IPS DF 4.7 (cell line): ENCODE data around the gene SIK3.
A peak's percentile ranks its signal among the peaks of the same experiment; 100 is the strongest.
"Not testable (repeated sequence)": the region's sequence is repeated elsewhere in the genome, so short reads cannot be mapped to it uniquely, and the experiment has no call there.

ENCODE experiments used
- DNase-seq: peaks from one replicate; pipeline ENCODE4 v3.0.0-alpha.2; 2013; ENCODE audit warnings: low spot score; ENCODE audit errors: extremely low read depth

SIK3 gene

DNA sequence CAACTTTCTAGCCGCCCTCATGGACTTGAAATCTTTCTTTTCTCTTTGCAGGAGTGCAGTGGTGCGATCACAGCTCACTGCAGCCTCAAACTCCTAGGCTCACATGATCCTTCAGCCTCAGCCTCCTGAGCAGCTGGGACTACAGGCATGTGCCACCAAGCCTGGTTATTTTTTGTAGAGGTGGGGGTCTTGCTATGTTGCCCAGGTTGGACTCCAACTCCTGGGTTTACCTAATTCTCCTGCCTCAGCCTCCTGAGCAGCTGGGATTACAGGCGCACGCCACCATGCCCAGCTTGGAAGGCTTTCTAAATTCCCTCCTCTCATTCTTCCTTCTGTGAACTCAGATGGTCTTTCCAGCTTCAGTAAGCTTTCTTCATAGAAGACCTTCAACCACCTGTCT lies 256.1 kb downstream of the SIK3 start:
- no peak for DNase-seq

DNA sequence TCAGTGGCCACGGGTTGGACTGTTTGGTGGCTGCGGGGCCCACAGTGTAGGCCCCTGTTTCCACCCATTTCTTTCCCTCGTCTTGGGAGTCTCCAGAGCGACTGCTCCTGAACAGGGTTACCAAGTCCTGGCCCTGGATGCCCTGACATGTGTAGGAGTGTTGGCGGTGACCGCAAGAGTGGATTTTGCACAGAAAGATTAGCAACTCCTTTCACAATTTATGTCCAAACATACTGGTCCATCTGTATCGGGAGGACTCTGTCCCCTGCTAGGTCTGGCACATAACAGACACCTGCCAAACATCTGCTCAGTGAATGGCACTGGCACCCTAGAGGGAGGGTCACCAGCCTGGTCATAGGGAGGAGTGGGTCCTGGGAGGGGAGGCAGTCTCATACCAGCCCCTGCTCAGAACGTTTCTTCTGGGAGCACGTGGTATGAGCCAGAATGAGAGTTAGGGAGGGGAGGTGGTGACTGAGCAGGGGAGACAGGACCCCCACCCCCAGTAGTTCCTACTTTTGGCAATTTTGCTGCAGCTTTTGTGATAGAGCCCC lies 257.4 kb downstream of the SIK3 start:
- DNase-seq: no peak

DNA sequence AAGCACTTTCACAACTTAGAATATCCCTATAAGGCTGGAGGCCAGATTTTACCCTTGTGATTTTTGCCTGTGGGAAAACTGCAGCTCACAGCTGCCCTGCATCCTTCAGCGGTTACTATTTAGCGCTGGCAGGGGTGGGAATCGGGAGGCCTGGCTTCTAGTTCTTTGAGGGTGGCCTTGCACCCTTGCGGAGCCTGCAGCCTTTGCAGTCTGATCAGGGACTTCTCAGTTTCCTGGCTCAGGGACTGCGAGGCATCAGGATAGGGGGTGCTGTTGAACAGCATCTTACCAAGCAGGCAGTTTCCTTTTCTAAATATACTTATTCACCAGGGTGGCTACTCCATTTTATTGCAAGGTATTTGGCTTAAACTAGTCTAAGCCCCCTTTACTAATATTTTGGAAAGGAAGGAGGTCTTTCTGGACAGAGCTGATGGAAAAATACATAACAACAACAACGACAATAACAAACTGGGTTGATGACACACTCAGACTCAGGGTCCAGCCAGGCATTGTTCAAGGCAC lies 257.9 kb downstream of the SIK3 start:
- no peak for DNase-seq

DNA sequence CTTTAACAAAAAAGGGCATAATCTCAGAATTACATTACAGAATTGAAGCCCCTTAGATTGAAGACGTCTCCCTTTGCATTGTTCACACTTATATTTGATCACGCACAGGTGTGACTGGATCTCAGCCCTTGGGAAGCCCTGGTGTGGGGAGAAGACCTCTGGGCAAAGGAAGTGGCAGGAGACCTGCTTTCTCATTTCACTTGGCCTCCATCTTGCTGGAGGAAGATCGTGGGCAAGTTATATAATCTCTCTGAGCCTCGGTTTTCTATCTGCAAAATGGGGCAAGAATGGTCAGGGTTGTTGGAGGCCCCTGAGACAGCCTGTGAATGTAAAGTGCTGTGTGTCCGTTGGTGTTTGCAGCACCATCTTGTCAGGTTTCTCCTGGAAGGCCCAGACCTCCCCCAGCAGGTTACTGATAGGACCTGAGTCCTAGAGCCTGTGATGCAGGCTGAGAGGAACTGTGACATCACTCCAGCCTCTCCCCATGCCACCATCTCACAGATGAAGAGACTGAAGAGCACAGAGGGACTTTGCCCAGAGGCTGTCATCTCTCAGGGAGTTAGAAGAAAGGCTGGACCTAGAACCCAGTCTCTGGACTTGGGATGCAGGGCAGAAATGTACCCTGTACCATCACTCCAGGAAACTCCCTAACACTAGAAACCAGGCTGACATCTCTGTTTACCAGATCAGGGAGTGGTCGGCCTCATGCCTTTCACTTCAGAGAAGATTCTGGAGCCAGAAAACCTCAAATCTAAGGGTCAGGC lies 259.7 kb downstream of the SIK3 start:
- DNase-seq: no peak

DNA sequence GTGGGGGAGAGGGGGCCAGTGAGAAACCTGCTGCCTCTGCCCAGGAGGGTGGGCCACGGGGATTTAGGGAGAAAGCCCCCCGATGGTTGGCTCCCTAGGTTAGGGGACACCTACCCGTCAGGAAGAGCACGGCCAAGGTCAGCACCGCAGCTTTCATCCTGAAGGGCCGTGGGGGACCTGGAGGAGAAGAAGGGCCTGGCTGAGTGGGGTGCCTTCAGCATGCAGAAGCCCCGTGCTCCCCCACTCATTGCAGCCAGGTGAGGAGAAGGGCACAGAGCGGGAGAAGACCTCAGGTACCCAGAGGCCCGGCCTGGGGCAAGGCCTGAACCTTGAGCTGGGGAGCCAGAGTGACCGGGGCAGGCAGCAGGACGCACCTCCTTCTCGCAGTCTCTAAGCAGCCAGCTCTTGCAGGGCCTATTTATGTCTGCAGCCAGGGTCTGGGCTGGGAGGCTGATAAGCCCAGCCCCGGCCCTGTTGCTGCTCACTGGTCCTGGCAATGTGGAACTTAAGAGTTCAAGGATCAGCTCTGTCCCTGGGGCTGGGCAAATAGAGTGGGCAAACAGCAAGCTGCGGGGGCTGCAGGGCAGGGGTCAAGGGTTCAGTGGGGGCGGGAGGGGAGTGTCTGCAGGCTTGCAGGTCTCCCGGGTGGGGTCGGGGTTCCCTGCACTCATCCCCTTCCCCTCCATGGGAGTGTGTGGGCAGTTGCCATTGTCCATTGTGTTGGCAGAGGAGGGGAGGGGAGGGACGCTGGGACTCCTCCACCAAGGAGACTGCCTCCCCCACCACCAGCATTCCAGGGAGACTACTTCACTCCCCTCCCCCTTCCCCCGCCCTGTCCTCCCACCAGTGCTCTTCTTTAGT lies 260.8 kb downstream of the SIK3 start, which contains the start of gene APOA1:
Gene APOA1, minus strand, starts transcription at position 392 of the 861 bp plus-strand sequence. Its CDS starts 235 bp downstream, at position 157.
- DNase-seq: no peak

DNA sequence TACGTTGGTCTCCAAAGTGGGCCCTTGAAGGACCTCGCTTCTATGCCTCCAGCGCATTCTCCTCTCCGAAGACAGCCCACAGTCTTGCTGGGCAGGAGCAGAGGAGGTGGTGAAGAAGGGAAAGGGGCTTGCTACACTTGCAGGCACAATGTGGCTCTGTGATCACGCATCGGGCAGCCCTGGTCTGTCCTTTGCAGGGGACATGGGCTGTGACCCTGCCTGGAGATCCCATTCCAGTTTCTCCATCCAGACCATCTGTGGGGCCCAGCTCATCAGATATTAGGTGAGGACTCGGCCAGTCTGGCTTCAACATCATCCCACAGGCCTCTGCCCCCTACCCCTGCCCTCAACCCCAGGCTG lies 261.6 kb downstream of the SIK3 start:
- no peak for DNase-seq

DNA sequence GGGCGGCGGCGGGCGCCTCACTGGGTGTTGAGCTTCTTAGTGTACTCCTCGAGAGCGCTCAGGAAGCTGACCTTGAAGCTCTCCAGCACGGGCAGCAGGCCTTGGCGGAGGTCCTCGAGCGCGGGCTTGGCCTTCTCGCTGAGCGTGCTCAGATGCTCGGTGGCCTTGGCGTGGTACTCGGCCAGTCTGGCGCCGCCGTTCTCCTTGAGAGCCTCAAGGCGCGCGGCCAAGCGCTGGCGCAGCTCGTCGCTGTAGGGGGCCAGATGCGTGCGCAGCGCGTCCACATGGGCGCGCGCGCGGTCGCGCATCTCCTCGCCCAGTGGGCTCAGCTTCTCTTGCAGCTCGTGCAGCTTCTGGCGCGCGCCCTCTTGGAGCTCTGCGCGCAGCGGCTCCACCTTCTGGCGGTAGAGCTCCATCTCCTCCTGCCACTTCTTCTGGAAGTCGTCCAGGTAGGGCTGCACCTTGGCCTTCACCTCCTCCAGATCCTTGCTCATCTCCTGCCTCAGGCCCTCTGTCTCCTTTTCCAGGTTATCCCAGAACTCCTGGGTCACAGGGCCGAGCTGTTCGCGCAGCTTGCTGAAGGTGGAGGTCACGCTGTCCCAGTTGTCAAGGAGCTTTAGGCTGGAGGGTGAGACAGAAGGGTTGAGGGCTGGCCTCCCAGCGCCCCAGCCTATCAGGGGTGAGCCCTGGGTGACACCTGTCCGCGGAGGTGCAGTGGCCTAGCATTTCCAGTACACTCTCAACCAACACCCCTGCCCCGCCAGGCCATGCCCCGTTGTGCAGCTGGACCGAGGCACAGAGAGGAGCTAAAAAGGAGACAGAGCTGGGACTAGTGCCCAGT lies 262.2 kb downstream of the SIK3 start:
- DNase-seq: peak; percentile 66

DNA sequence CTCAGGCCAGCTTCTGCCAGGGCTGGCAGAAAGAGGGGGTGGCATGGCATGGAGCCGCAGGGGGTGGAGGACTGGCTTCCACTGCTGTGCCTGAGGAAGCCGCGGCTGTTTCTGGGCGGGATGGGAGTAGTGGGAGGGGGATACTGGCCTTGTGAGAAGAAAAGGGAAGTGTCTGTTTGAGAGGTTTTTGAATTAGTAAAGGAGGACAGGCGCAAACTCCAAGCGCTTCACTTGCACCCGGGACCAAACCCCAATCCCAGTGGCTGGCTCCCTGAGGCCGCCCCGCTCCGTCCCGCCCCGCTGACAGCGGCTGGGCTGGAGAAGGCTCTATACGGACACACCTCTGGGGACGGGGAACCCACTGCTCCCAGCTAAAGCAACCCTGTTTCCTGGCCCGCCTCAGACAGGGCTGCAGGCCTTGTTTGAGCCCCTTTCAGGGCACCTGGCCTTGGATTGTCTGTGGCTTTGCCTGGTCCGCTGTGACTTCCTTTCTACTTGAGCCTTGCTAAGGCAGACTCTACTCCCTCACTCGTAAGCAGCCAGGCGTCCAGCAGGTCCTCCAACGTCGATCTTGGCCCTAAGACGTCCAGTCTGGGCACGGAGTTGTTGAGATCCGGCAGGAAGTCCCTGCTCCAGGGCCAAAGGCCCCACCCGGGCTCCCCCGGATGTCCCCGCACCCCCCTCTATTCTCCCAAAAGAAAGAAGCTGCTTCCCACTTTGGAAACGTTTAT lies 263.0 kb downstream of the SIK3 start:
- no peak for DNase-seq

DNA sequence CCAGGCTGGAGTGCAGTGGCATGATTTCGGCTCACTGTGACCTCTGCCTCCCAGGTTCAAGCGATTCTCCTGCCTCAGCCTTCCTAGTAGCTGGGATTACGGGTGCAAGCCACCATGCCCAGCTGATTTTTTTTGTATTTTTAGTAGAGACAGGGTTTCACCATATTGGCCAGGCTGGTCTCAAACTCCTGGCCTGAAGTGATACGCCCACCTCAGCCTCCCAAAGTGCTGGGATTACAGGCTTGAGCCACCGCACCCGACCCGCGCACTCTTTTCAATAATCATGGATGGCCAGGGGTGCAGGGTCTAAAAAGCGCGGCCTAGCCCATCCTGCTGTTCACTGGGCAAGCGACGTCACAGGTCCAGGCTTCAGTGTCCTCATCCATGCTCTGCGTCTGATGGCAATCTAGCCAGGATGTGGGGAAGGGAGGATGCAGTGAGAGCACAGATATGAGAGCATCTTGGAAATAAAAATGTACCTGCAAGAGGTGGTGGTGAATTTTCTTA lies 263.6 kb downstream of the SIK3 start:
- DNase-seq: not testable (repeated sequence)

DNA sequence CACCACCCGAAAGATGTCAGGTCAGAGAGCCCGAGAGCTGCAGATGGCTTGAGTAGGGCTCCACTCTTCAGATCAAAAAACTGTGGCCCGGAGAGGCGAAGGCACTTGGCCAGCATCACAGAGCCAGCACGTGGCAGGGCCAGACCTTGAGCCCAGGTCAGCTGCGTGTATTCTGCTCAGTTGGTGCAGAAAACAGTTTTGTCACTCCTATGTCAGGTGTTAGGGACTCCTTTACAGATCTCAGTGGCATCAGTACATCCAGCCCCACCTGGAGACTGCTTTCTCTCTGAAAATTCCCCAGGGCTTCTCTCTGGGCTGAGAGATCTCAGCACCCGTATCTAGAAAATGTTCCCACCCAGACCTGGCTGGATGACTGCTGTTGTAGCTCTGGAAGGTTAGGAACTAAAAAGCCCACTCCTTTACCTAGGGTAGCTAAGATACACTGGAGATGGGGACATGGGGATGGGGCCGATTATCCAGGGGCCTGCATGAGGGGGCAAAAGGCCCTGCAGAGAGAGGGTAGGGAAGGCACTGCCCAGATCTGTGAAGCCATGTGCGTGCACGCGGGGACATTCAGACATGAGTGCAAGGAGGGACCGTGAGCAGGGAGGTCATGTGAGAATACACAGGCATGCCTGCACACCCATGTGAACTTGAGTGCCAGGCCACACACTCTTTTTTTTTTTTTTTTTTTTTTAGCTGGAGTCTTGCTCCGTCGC lies 264.3 kb downstream of the SIK3 start:
- no peak for DNase-seq

DNA sequence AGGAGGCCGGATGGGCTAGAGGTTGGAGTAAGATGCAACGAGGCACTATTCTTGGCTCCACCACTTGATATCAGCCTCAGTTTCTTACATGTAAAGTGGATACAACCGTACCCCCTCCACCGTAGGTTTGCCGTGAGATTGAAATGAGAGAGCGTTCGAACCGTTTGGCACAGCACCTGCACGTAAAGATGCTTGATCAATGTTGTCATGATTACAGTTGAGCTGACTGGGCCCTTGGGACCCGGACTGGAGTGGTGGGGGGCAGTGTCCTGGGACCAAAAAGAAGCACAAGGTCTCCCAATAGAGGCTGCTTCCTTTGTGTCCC lies 264.8 kb downstream of the SIK3 start:
- DNase-seq: no peak

DNA sequence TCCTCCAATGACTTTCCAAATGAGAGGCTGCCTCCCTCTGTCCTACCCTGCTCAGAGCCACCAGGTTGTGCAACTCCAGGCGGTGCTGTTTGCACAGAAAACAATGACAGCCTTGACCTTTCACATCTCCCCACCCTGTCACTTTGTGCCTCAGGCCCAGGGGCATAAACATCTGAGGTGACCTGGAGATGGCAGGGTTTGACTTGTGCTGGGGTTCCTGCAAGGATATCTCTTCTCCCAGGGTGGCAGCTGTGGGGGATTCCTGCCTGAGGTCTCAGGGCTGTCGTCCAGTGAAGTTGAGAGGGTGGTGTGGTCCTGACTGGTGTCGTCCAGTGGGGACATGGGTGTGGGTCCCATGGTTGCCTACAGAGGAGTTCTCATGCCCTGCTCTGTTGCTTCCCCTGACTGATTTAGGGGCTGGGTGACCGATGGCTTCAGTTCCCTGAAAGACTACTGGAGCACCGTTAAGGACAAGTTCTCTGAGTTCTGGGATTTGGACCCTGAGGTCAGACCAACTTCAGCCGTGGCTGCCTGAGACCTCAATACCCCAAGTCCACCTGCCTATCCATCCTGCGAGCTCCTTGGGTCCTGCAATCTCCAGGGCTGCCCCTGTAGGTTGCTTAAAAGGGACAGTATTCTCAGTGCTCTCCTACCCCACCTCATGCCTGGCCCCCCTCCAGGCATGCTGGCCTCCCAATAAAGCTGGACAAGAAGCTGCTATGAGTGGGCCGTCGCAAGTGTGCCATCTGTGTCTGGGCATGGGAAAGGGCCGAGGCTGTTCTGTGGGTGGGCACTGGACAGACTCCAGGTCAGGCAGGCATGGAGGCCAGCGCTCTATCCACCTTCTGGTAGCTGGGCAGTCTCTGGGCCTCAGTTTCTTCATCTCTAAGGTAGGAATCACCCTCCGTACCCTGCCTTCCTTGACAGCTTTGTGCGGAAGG lies 265.6 kb downstream of the SIK3 start:
- DNase-seq: no peak

DNA sequence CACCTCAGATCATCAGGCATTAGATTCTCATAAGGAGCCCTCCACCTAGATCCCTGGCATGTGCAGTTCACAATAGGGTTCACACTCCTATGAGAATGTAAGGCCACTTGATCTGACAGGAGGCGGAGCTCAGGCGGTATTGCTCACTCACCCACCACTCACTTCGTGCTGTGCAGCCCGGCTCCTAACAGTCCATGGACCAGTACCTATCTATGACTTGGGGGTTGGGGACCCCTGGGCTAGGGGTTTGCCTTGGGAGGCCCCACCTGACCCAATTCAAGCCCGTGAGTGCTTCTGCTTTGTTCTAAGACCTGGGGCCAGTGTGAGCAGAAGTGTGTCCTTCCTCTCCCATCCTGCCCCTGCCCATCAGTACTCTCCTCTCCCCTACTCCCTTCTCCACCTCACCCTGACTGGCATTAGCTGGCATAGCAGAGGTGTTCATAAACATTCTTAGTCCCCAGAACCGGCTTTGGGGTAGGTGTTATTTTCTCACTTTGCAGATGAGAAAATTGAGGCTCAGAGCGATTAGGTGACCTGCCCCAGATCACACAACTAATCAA lies 266.4 kb downstream of the SIK3 start:
- no peak for DNase-seq

DNA sequence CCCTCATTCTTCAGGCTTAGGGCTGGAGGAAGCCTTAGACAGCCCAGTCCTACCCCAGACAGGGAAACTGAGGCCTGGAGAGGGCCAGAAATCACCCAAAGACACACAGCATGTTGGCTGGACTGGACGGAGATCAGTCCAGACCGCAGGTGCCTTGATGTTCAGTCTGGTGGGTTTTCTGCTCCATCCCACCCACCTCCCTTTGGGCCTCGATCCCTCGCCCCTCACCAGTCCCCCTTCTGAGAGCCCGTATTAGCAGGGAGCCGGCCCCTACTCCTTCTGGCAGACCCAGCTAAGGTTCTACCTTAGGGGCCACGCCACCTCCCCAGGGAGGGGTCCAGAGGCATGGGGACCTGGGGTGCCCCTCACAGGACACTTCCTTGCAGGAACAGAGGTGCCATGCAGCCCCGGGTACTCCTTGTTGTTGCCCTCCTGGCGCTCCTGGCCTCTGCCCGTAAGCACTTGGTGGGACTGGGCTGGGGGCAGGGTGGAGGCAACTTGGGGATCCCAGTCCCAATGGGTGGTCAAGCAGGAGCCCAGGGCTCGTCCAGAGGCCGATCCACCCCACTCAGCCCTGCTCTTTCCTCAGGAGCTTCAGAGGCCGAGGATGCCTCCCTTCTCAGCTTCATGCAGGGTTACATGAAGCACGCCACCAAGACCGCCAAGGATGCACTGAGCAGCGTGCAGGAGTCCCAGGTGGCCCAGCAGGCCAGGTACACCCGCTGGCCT lies 267.9 kb downstream of the SIK3 start:
- DNase-seq: no peak

DNA sequence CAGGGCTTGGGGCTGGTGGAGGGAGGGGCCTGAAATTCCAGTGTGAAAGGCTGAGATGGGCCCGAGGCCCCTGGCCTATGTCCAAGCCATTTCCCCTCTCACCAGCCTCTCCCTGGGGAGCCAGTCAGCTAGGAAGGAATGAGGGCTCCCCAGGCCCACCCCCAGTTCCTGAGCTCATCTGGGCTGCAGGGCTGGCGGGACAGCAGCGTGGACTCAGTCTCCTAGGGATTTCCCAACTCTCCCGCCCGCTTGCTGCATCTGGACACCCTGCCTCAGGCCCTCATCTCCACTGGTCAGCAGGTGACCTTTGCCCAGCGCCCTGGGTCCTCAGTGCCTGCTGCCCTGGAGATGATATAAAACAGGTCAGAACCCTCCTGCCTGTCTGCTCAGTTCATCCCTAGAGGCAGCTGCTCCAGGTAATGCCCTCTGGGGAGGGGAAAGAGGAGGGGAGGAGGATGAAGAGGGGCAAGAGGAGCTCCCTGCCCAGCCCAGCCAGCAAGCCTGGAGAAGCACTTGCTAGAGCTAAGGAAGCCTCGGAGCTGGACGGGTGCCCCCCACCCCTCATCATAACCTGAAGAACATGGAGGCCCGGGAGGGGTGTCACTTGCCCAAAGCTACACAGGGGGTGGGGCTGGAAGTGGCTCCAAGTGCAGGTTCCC lies 268.6 kb downstream of the SIK3 start, which contains the start of gene APOC3:
Gene APOC3, plus strand, starts transcription at position 383 of the 659 bp plus-strand sequence. CDS start 676 bp downstream, outside the sequence.
- DNase-seq: no peak

DNA sequence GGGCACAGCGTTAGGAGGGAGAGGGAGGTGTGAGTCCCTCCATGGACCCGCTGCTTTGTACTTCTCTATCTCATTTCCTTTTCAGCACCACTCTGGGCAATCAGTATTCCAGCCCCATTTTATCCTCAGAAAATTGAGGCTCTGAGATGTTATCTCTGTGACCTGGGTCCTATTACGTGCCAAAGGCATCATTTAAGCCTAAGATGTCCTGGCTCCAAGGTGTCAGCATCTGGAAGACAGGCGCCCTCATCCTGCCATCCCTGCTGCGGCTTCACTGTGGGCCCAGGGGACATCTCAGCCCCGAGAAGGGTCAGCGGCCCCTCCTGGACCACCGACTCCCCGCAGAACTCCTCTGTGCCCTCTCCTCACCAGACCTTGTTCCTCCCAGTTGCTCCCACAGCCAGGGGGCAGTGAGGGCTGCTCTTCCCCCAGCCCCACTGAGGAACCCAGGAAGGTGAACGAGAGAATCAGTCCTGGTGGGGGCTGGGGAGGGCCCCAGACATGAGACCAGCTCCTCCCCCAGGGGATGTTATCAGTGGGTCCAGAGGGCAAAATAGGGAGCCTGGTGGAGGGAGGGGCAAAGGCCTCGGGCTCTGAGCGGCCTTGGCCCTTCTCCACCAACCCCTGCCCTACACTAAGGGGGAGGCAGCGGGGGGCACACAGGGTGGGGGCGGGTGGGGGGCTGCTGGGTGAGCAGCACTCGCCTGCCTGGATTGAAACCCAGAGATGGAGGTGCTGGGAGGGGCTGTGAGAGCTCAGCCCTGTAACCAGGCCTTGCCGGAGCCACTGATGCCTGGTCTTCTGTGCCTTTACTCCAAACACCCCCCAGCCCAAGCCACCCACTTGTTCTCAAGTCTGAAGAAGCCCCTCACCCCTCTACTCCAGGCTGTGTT lies 269.4 kb downstream of the SIK3 start:
- DNase-seq: no peak
